K562 (cell line): ENCODE data around the gene CERS6. TPM values are rescaled to one million over a fixed set of nuclear protein-coding genes. Genes with fewer than 3 reads are reported as not detected.
A peak's percentile ranks its signal among the peaks of the same experiment; 100 is the strongest.

Experiments used
- ATAC-seq: fragments of 200-7000 bp; cut with Tn5 transposase; 3 replicates; pipeline ENCODE4 v1.9.1; 2020; ENCODE audit warnings: moderate library complexity
- BruUV-seq: library from RNA; stranded (reverse); fragments of 400-500 nt; replicated peaks from 2 replicates; lab custom pipeline; 2021; lab: Mats Ljungman, UMichigan
- CTCF ChIA-PET: fragments of 300-600 bp; formaldehyde crosslinking; extraction: SDS; loops from one replicate; lab custom pipeline; 2021; ENCODE audit warnings: low intra/inter-chr PET ratio; lab: Yijun Ruan, JAX
- POLR2A ChIA-PET: fragments of 300-600, 350-650 bp; sonication (Branson Sonifier 250); formaldehyde crosslinking; extraction: SDS; loops from one replicate; lab custom pipeline; 2021; ENCODE audit warnings: antibody characterized with exemption, inconsistent platforms; lab: Yijun Ruan, JAX
- DNase-seq, 4 experiments: peaks; one replicate each; pipeline versions ENCODE4 v3.0.0 to v3.0.0-alpha.2; 2011 to 2018; ENCODE audit warnings: low spot score in 3 of 4, mixed read lengths in 3 of 4; ENCODE audit errors: extremely low read depth in 1 of 4
- FAIRE-seq: peaks from 2 replicates; lab custom pipeline; 2011; peaks lifted over from hg19 to GRCh38; lab: Jason Lieb, UNC
- H2AFZ ChIP-seq: 2 replicates; pipeline ENCODE4 v1.6.0; 2011; ENCODE audit warnings: low read depth, low read length, control low read depth, inconsistent platforms
- H3K27ac ChIP-seq: fragments of 200-600 bp; 3 replicates; pipeline ENCODE4 v1.8.0; 2011; ENCODE audit warnings: low read depth, mild to moderate bottlenecking, control low read depth, inconsistent platforms, low read length, moderate library complexity, mixed read lengths; ENCODE audit errors: extremely low read depth
- H3K27me3 ChIP-seq, 2 experiments: fragments of 300-600 bp in 1 of 2; 2 replicates in 1 of 2; 3 replicates in 1 of 2; pipeline versions ENCODE4 v1.6.0 to v1.8.0; 2011; ENCODE audit warnings: inconsistent platforms in 2 of 2, low read length in 2 of 2, mild to moderate bottlenecking in 1 of 2, mixed read lengths in 1 of 2, moderate library complexity in 1 of 2; ENCODE audit not compliant: control insufficient read depth in 2 of 2, insufficient read depth in 2 of 2
- H3K36me3 ChIP-seq: fragments of 300-600 bp; 3 replicates; pipeline ENCODE4 v1.8.0; 2011; ENCODE audit warnings: mild to moderate bottlenecking, low read length, inconsistent platforms; ENCODE audit not compliant: control insufficient read depth, insufficient read depth
- H3K4me1 ChIP-seq, 2 experiments: fragments of 200-600 bp in 1 of 2; replicated peaks in 1 of 2; 2 replicates in 1 of 2; 3 replicates in 1 of 2; pipeline versions ENCODE4 v1.5.1 to v1.8.0; 2011; ENCODE audit warnings: inconsistent platforms in 2 of 2, low read length in 2 of 2, mild to moderate bottlenecking in 1 of 2, mixed read lengths in 1 of 2, moderate library complexity in 1 of 2; ENCODE audit not compliant: control insufficient read depth in 2 of 2, insufficient read depth in 2 of 2
- H3K4me2 ChIP-seq: 2 replicates; pipeline ENCODE4 v1.6.1; 2011; ENCODE audit warnings: low read length, control low read depth, inconsistent platforms, mixed read lengths; ENCODE audit not compliant: insufficient read depth
- H3K4me3 ChIP-seq: fragments of 200-600 bp; sonication (generic), shearing (Covaris generic); 2 replicates; pipeline ENCODE4 v1.5.1; 2016; ENCODE audit warnings: control low read depth, inconsistent platforms
- H3K79me2 ChIP-seq: fragments of 200-600 bp; 3 replicates; pipeline ENCODE4 v1.8.0; 2011; ENCODE audit warnings: low read length, inconsistent platforms; ENCODE audit not compliant: control insufficient read depth, insufficient read depth
- H3K9ac ChIP-seq, 2 experiments: 2 replicates each; pipeline versions ENCODE4 v1.6.0 to v1.6.1; 2011; ENCODE audit warnings: low read depth in 2 of 2, low read length in 2 of 2, control low read depth in 1 of 2, inconsistent platforms in 1 of 2, mild to moderate bottlenecking in 1 of 2, mixed read lengths in 1 of 2; ENCODE audit not compliant: insufficient read depth in 1 of 2
- H3K9me1 ChIP-seq: one replicate; pipeline ENCODE4 v1.6.0; 2011; ENCODE audit warnings: inconsistent platforms, mild to moderate bottlenecking, low read length, moderate library complexity; ENCODE audit not compliant: control insufficient read depth, insufficient read depth
- H3K9me3 ChIP-seq: replicated peaks from 2 replicates; pipeline ENCODE4 v1.5.1; 2011; ENCODE audit warnings: low read depth, low read length, inconsistent platforms; ENCODE audit not compliant: control insufficient read depth, insufficient read depth
- H4K20me1 ChIP-seq: replicated peaks from 2 replicates; pipeline ENCODE4 v1.6.1; 2011; ENCODE audit warnings: low read length, inconsistent platforms, mixed read lengths; ENCODE audit not compliant: control insufficient read depth, insufficient read depth
- ADNP ChIP-seq: fragments of 200-800 bp; sonication (Bioruptor generic); IDR thresholded peaks from 2 replicates; pipeline ENCODE4 v1.6.1; 2016; ENCODE audit warnings: missing genetic modification characterization, missing compliant biosample characterization
- ARID1B ChIP-seq: fragments of 450-650 bp; IDR thresholded peaks from 2 replicates; pipeline ENCODE4 v1.6.1; 2016; ENCODE audit warnings: antibody characterized with exemption, mild to moderate bottlenecking, inconsistent platforms
- BCL6 ChIP-seq: fragments of 250-450 bp; sonication (Bioruptor Pico); IDR thresholded peaks from 2 replicates; pipeline ENCODE4 v1.4.0; 2020
- CBX1 ChIP-seq: sonication (generic); IDR thresholded peaks from 2 replicates; pipeline ENCODE4 v1.6.1; 2016; ENCODE audit warnings: antibody characterized with exemption, low read depth, mild to moderate bottlenecking
- E2F4 ChIP-seq: sonication (generic); formaldehyde crosslinking; IDR thresholded peaks from 2 replicates; pipeline ENCODE4 v1.8.0; 2022; ENCODE audit warnings: mild to moderate bottlenecking, low read depth, missing genetic modification reagents
- ELF4 ChIP-seq: fragments of 450-650 bp; formaldehyde crosslinking; IDR thresholded peaks from 2 replicates; pipeline ENCODE4 v1.4.0; 2022; ENCODE audit warnings: missing genetic modification characterization
- HMBOX1 ChIP-seq: sonication (generic); IDR thresholded peaks from 2 replicates; pipeline ENCODE4 v1.6.1; 2016
- POLR3G ChIP-seq: IDR thresholded peaks from 2 replicates; pipeline ENCODE4 v1.6.1; 2011; ENCODE audit not compliant: insufficient read length, insufficient replicate concordance; ENCODE audit errors: extremely low read depth
- RAD21 ChIP-seq, 2 experiments: fragments of 250-450 bp in 1 of 2; fragments of 450-650 bp in 1 of 2; sonication (Bioruptor Pico) in 1 of 2; formaldehyde crosslinking in 1 of 2; IDR thresholded peaks in 1 of 2; conservative IDR thresholded peaks in 1 of 2; 2 replicates each; pipeline versions ENCODE4 v1.4.0 to v1.8.0; 2020 to 2022; ENCODE audit warnings: mild to moderate bottlenecking in 2 of 2, moderate library complexity in 1 of 2
- RAD51 ChIP-seq: fragments of 450-650 bp; IDR thresholded peaks from 2 replicates; pipeline ENCODE4 v1.7.1; 2016; ENCODE audit warnings: low read depth, mild to moderate bottlenecking, borderline replicate concordance
- RBM25 ChIP-seq: fragments of 200-400 bp; formaldehyde crosslinking; IDR thresholded peaks from 2 replicates; pipeline ENCODE4 v1.6.1; 2018; ENCODE audit warnings: low read length, low read depth, moderate library complexity; ENCODE audit not compliant: severe bottlenecking
- SMARCE1 ChIP-seq: fragments of 450-650 bp; IDR thresholded peaks from 2 replicates; pipeline ENCODE4 v1.7.1; 2016; ENCODE audit warnings: mild to moderate bottlenecking
- SRSF9 ChIP-seq: fragments of 200-400 bp; formaldehyde crosslinking; IDR thresholded peaks from 2 replicates; pipeline ENCODE4 v1.6.1; 2017; ENCODE audit warnings: low read depth, low read length, borderline replicate concordance
- ZNF280B ChIP-seq: fragments of 250-450 bp; sonication (Bioruptor Pico); IDR thresholded peaks from 2 replicates; pipeline ENCODE4 v1.5.1; 2021; ENCODE audit warnings: mild to moderate bottlenecking
- ZNF316 ChIP-seq: fragments of 450-650 bp; IDR thresholded peaks from 2 replicates; pipeline ENCODE4 v1.6.1; 2016
- ZNF518B ChIP-seq: fragments of 250-450 bp; sonication (Bioruptor Pico); IDR thresholded peaks from 2 replicates; pipeline ENCODE4 v1.5.0; 2021; ENCODE audit warnings: mild to moderate bottlenecking, moderate library complexity
- WGBS: fragments of 100-300 bp; shearing (Covaris generic); methylation state at CpG from one replicate; pipeline ENCODE4 v1.1.6; 2016; ENCODE audit warnings: low coverage, mixed read lengths; ENCODE audit not compliant: insufficient coverage; ENCODE audit errors: missing lambda C conversion rate; 5-methylcytosine and 5-hydroxymethylcytosine counted together
- in situ Hi-C: fragments of 300-500 bp; cut with MboI; formaldehyde crosslinking; loops from 4 replicates; pipeline ENCODE4 v1.15.0; 2018; ENCODE audit warnings: inconsistent platforms, mixed read lengths
- intact Hi-C: fragments of 100-400 bp; cut with micrococcal nuclease; formaldehyde crosslinking; loops from 2 replicates; pipeline ENCODE4 v1.14.2; 2022
- polyA plus RNA-seq, 8 experiments: library from polyadenylated mRNA; depleted of rRNA in 4 of 8; stranded (reverse) in 5 of 8; unstranded in 3 of 8; fragments of >200 nt; fragmentation: Nextera tagmentation in 2 of 8; fragmentation: Illumina TruSeq in 1 of 8; extraction: Ambion mirVana in 2 of 8; extraction: Trizol in 1 of 8; gene quantifications; 2 replicates each; pipeline versions ENCODE4 v1.2.1 to v1.2.3, GENCODE V29; 2011 to 2014; ENCODE audit warnings: inconsistent platforms in 1 of 8, missing spikeins in 1 of 8
- total RNA-seq, 7 experiments: library from RNA; depleted of rRNA in 6 of 7; stranded (reverse); fragments of >200 nt in 6 of 7; fragmentation: Illumina TruSeq in 2 of 7; extraction: Trizol in 2 of 7; gene quantifications; 2 replicates each; pipeline versions ENCODE4 v1.2.1 to v1.2.3, GENCODE V29; 2011 to 2021; ENCODE audit warnings: low replicate concordance in 1 of 7

CERS6 gene
- total and polyA plus RNA-seq, 9 of the 15 experiments (the other 6 are each of a cell fraction or from before 2014, with no cell fraction given) = 1.6 to 13.6 (median 11.4) TPM

GRCh38 chr2:168787098-168787781 is 331.2 kb downstream of the CERS6 start:
- FAIRE-seq = no peak
- intact Hi-C loops = no loop called here
- BruUV-seq = no TSS peak
- TF ChIP-seq RAD51 = no peak
- TF ChIP-seq CBX1 = no peak
- no peak for TF ChIP-seq ELF4
- TF ChIP-seq ZNF518B (CRISPR knock-in tag) = no peak
- no peak for TF ChIP-seq POLR3G
- no peak for TF ChIP-seq SMARCE1
- no peak for TF ChIP-seq E2F4 (CRISPR knock-in tag)
- TF ChIP-seq ADNP (tag) = peak; percentile 42; the same call in 1 of the 2 replicates
- no peak for TF ChIP-seq HMBOX1
- TF ChIP-seq RAD21 (CRISPR knock-in tag; conservative IDR thresholded peaks at IDR 0.05 in 1 of 2, IDR thresholded peaks at IDR 0.05 in 1 of 2) = no peak
- TF ChIP-seq ARID1B = no peak
- 0 out of 2 replicates have a peak, but pooled peaks have one; percentile 24 for TF ChIP-seq ZNF316
- TF ChIP-seq BCL6 (CRISPR knock-in tag) = no peak
- TF ChIP-seq SRSF9 = no peak
- no peak for TF ChIP-seq ZNF280B
- peak; percentile 49 for TF ChIP-seq RBM25

More at GRCh38 chr2:168787098-168787781, 331.2 kb downstream of the CERS6 start:
- ChIA-PET POLR2A (interaction anchor here (1.1 kb wide), 1 partner anchor 61 kb away, joined by 3 read pairs; no protein-coding TSS in a partner anchor), CTCF (no interaction called here)
- H3K27me3 ChIP-seq = no peaks in the 10 kb centered on the region
- no peak for ATAC-seq
- H3K27ac ChIP-seq = no peak overlapping the region
- H3K9me1 ChIP-seq = no peaks in the 10 kb centered on the region
- H3K4me1 ChIP-seq = no peaks in the 10 kb centered on the region
- H3K79me2 ChIP-seq = no peaks in the 10 kb centered on the region
- no peak overlapping the region for H2AFZ ChIP-seq
- H3K9ac ChIP-seq = no peak overlapping the region
- no peak overlapping the region for H3K4me2 ChIP-seq
- no peaks in the 10 kb centered on the region for H4K20me1 ChIP-seq
- WGBS = 82% methylated on average over 3 of the region's 3 CpGs
- H3K36me3 ChIP-seq = no peaks in the 10 kb centered on the region
- no peak for DNase-seq
- in situ Hi-C loops = no loop called here
- no peaks in the 10 kb centered on the region for H3K9me3 ChIP-seq
- no peak overlapping the region for H3K4me3 ChIP-seq
